Measurements from ENCODE around the gene SLC51B.
"Not testable (repeated sequence)": the region's sequence is repeated elsewhere in the genome, so short reads cannot be mapped to it uniquely, and the experiment has no call there.

The SLC51B gene

GRCh38 chr15:65042776-65043327 lies 2.3 kb upstream of the SLC51B start:
- no peak for DNase-seq

- not testable (repeated sequence) for DNase-seq
Observed at GRCh38 chr15:65044218-65044617, 969 bp upstream of the SLC51B start.

- DNase-seq, result no peak
Observed at GRCh38 chr15:65048241-65048640, 3.1 kb downstream of the SLC51B start.

- DNase-seq, result peak; percentile 97
Observed at GRCh38 chr15:65049418-65049840, 4.2 kb downstream of the SLC51B start.

DNA sequence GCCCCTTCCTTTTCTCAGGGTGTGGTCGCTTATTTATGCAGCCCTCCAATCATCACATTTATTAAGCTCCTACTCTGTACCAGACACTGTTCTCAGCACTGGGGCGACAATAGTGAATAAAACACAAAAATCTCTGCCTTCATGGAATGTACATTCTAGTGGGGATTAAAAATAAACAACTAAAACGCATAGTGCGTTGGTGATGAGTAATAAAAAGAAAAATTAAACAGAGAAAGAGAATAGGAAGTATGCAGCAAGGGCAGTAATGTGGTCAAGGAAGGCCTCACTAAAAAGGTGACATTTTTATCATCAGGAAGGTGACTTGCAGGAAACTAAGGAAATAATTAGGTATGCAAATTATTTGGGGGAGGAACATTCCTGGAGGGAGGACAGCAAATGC lies 5.1 kb downstream of the SLC51B start:
- DNase-seq, result no peak

- DNase-seq, result no peak
Observed at GRCh38 chr15:65051266-65051665, 6.1 kb downstream of the SLC51B start.

DNA sequence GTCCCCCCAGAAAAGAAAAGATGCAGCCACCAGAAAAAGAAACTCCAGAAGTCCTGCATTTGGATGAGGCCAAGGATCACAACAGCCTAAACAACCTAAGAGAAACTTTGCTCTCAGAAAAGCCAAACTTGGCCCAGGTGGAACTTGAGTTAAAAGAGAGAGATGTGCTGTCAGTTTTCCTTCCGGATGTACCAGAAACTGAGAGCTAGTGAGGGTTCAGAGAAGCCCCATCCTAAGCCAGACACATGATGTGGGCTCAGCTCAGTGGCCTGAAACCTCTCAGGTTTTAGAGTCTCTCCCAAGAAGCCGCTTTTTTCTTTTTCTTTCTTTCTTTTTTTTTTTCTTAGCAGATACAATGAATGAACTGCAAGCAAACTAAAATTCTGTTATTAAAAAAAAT lies 7.8 kb downstream of the SLC51B start:
- DNase-seq, result no peak

DNA sequence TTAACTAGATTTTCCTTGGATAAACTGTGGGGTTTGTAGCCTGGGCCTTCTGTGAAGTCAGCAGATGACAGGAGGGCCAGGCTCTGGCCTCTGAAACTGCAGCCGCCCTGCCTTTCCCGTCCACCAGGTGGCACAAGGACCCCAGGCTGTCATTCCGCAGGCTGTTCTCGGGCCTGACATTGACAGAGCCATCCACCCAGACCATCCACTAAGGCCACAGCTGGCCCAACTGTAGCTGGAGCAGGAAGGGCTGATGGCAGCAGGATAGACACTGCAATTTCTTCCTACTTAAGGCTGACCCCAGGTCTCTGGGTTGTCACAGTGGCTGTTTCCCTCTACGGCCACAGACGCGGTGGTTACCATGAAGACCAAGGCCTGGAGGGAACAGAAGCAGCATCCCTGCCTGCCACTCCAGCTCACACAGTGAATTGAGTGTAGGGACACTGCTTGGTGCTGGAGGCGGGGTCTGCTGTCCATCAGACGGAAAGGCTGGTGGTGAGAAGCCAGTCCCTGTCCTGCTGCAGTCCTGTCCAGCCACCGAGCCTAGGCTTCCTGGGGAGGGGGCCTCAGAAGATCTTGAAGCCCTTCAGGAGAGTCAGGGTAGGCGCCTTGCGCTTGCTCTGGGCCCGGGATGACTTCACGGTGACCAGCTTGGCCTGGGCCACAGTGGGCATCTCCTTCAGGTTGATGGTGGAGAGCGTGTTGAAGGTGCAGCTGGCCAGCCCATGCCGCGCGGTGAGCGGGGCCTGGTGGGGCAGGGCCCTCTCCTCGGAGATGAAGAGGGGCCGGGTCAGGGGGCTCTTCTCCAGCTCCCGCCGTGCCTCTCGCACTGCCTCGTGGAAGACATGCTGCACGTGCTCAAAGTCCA lies 9.4 kb downstream of the SLC51B start:
- DNase-seq, result peak; percentile 37

DNA sequence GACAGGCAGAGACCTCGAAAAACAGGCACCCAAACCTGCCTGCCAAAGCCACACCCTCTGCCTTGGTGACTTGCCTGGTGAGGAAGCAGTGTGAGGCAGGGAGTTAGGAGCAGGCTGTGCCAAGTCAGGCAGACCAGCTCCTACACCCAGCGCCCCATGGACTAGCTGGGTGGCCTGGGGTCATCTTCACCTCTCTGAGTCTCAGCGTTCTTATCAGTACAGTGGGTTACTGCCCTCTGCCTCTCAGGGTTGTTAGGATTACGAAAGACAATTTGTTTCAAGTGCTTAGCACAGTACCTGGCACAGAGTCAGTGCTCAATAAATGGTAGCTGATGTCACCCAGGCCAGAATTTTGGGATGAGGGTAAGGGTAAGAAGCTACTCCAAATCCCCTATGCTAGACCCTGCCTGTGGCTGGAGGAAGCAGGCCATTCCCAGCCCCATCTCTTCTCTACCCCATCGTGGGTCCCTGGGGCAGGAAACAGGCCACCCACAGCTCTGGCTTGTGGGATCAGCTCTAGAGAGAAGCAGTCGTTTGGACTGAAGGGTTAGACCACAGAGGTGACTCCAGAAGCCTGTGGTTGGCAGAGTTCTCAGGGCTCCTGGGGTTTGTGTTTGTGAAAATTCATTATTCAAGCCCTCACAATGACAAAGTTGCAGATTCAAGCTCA lies 10.1 kb downstream of the SLC51B start:
- no peak for DNase-seq

DNA sequence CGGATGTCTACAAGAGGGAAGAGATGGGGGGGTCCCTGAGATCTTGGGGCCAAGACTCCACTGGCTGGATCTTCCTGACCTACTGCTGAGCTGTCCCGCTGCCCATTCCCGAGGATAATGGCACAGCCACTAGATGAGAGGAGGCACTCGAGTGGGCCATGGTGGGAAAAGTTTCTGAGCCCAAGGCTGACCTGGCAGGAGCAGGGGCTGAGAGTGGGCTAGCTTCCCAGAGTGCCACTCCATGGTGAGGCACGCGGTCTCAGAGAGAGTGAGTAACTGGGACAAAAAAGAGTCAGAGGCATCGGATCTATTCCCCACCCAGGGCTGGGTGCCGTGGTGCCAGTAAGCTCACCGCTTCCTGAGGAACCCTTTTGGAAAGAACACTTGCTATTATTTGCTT lies 10.9 kb downstream of the SLC51B start:
- DNase-seq, result no peak

DNA sequence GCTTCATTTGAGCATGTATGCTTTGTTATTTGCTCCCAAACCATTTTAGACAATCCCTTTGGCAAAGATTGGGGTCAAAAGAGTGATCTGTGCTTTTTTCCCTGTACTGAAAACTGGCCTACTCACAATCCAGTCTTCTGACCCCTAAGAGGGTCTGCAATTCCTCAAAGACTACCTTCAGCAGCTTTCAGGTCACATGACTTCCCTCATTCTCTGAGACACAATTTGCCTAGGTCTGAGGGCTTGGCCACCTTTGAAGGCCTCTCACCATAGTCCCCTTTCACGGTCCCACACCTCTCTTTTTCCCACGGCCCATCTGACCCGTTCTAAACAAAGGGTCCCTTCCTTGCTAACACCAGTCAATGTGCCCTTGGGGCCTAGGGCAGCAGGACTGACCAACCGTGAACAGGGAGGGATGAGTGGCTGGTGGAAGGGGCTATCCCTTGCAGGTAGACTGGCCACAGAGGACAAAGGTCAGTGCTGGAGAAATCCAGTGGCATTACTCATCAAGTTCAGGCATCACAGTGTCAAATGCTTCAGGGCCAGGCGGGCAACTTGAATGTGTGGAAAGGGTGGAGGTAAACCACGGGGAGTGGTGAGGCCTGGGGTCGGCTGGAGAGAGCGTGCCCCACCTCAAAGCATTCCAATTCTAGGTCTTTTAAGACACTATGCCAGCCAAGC lies 11.8 kb downstream of the SLC51B start:
- no peak for DNase-seq

DNA sequence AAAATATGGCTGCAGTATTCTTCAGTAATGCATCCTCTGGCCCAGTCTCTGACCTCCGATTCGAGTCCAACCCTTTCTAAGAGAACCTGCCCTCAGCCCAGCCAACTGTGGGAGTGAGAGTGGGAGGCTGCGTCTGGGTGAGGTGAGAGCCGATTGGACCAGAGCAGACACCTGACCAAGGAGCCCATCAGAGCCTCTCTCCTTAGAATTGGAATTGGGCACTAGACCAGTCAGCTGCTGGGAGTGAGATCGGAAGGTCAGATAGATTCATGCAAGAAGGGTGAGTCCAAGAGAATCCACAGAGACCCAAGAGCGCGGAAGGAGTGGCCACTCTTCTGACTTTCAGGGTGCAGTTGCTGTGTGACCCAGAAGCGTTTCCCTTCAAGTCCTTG lies 12.4 kb downstream of the SLC51B start:
- DNase-seq, result no peak

- DNase-seq, result no peak
Observed at GRCh38 chr15:65058394-65059368, 13.5 kb downstream of the SLC51B start.

GRCh38 chr15:65059369-65059750 lies 14.2 kb downstream of the SLC51B start:
- DNase-seq, result no peak

GRCh38 chr15:65059931-65060596 lies 14.9 kb downstream of the SLC51B start:
- DNase-seq, result no peak

GRCh38 chr15:65060641-65061397 lies 15.6 kb downstream of the SLC51B start:
- DNase-seq, result no peak

DNA sequence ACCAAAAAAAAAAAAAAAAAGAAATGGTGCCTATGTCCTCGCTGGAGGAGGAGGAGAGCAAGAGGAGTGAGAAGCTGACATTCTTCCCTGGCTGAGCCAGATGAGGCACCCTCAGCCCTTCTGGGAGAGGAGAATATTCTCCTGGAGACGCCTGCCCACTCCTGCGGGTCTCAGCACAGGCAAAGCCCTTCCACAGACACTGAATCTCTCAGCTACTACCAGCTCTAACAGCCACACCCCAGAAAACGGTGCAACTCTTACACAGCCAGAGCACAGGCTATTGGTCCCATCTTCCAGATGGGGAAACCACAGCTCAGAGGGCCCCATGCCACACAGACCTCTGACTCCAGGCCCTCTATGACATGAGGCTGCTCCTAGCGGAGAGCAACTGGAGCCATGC lies 16.9 kb downstream of the SLC51B start:
- DNase-seq, result no peak

- DNase-seq, result no peak
Observed at GRCh38 chr15:65062726-65063125, 17.5 kb downstream of the SLC51B start.

DNA sequence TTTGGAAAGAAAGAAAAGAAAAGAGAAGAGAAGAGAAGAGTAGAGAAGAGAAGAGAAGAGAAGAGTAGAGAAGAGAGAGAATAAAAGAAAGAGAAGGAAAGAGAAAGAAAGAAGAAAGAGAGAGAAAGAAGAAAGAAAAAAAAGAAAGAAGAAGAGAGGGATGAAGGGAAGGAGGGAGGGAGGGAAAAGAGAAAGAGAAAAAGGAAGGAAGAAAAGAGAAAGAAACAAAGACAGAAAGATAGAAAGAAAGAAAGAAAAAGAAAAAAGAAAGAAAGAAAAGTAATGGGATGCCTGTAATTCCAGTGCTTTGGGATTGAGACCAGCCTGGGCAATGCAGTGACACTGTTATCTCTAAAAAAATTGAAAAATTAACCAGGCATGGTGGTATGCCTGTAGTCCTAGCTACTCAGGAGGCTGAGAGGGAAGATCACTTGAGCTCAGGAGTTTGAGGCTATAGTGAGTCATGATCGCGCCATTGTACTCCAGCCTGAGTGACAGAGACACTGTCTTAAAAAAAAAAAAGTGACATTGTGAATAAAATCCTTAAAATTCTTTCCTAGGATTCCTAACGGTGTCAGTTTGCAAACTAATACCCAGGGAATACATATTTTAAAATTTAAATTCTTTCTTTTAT lies 20.9 kb downstream of the SLC51B start:
- no peak for DNase-seq

DNA sequence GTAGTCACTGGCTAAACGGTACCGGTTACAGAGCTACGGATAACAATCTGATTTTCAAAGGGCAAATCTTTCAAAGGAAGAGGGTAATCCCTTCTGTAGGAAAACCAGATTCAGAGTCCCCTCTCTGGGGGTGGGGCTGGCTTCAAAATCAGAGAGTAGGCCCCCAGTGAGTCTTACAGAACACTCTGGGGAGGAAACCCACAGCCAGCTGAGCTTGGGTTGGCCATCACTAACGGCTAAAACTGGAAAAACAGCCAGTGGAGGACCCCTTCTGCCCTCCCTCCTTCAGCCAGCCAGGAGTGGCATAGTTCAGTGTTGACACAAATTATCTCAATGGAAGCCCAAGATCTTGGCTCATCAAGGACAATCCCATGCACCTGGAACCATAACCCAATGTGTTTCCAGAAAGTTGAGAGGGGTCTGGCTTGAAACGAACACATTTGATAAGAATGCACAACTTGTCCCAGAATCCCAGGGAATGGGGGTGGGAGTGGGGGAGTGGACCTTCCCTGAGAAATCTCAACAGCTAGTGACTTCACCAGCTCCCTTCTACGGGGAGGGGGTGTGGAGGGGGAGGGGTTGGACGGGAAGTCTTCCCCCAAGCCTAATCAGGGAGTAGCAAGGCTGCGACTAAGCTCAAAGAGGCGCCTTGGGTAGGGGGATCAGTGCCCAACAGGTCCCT lies 21.6 kb downstream of the SLC51B start:
- DNase-seq, result no peak
